PC-3 (cell line): ENCODE data around the gene SOCS6. TPM values are rescaled to one million over a fixed set of nuclear protein-coding genes. Genes with fewer than 3 reads are reported as not detected.

Source experiments
- ATAC-seq: fragments of 200-7000 bp; cut with Tn5 transposase; 2 replicates; pipeline ENCODE4 v1.9.1; 2020; ENCODE audit warnings: mild to moderate bottlenecking, moderate library complexity
- BruUV-seq: library from RNA; stranded (reverse); fragments of 400-500 nt; replicated peaks from 2 replicates; lab custom pipeline; 2021; lab: Mats Ljungman, UMichigan
- CTCF ChIA-PET: fragments of 300-600 bp; sonication (Branson Sonifier 250); formaldehyde crosslinking; loops from one replicate; lab custom pipeline; 2022; ENCODE audit warnings: antibody characterized with exemption; lab: Charles Lee
- POLR2A ChIA-PET: fragments of 300-600 bp; sonication (Branson Sonifier 250); formaldehyde crosslinking; loops from one replicate; lab custom pipeline; 2022; ENCODE audit warnings: antibody characterized with exemption; ENCODE audit not compliant: unreplicated experiment; lab: Charles Lee
- DNase-seq: peaks from one replicate; pipeline ENCODE4 v3.0.0-alpha.2; 2015
- H2AFZ ChIP-seq: fragments of 300-600 bp; sonication (generic); 2 replicates; pipeline ENCODE4 v1.6.0; 2016; ENCODE audit warnings: antibody characterized with exemption, low read length
- H3F3A ChIP-seq: fragments of 300-600 bp; sonication (generic); one replicate; pipeline ENCODE4 v1.6.0; 2017; ENCODE audit warnings: antibody characterized with exemption, low read length, control low read depth, mild to moderate bottlenecking; ENCODE audit not compliant: unreplicated experiment
- H3K27ac ChIP-seq: fragments of 300-600 bp; sonication (generic); 2 replicates; pipeline ENCODE4 v1.5.1; 2016; ENCODE audit warnings: mild to moderate bottlenecking, low read length
- H3K27me3 ChIP-seq: fragments of 300-600 bp; sonication (generic); 2 replicates; pipeline ENCODE4 v1.6.1; 2016; ENCODE audit warnings: low read length, mixed read lengths
- H3K36me3 ChIP-seq: fragments of 300-600 bp; sonication (generic); 2 replicates; pipeline ENCODE4 v1.6.1; 2016; ENCODE audit warnings: low read depth, mixed run types, low read length, mixed read lengths
- H3K4me1 ChIP-seq: fragments of 300-600 bp; sonication (generic); 2 replicates; pipeline ENCODE4 v1.5.1; 2016; ENCODE audit warnings: low read length; ENCODE audit not compliant: insufficient read depth
- H3K4me2 ChIP-seq: fragments of 300-600 bp; sonication (generic); 2 replicates; pipeline ENCODE4 v1.6.0; 2016; ENCODE audit warnings: low read length
- H3K4me3 ChIP-seq: fragments of 300-600 bp; sonication (generic); 2 replicates; pipeline ENCODE4 v1.5.1; 2016; ENCODE audit warnings: mild to moderate bottlenecking, low read length, mixed read lengths
- H3K79me2 ChIP-seq: fragments of 300-600 bp; sonication (generic); 2 replicates; pipeline ENCODE4 v1.6.1; 2017; ENCODE audit warnings: low read length, mixed read lengths
- H3K9ac ChIP-seq: fragments of 300-600 bp; sonication (generic); 2 replicates; pipeline ENCODE4 v1.6.0; 2016; ENCODE audit warnings: mild to moderate bottlenecking, low read length
- H3K9me2 ChIP-seq: fragments of 300-600 bp; sonication (generic); replicated peaks from 2 replicates; pipeline ENCODE4 v1.6.1; 2016; ENCODE audit warnings: mixed run types, low read length, mixed read lengths
- H3K9me3 ChIP-seq: fragments of 300-600 bp; sonication (generic); 2 replicates; pipeline ENCODE4 v1.6.1; 2016; ENCODE audit warnings: low read length, mixed read lengths
- H4K20me1 ChIP-seq: fragments of 300-600 bp; sonication (generic); 2 replicates; pipeline ENCODE4 v1.6.1; 2016; ENCODE audit warnings: low read length, mixed read lengths
- CTCF ChIP-seq: fragments of 300-600 bp; sonication (generic); conservative IDR thresholded peaks from 2 replicates; pipeline ENCODE4 v1.5.1; 2017; ENCODE audit warnings: antibody characterized with exemption, low read depth, mild to moderate bottlenecking, low read length
- EZH2 ChIP-seq: fragments of 300-600 bp; sonication (generic); IDR thresholded peaks from one replicate; pipeline ENCODE4 v1.6.1; 2017; ENCODE audit warnings: antibody characterized with exemption, mild to moderate bottlenecking, low read length; ENCODE audit not compliant: unreplicated experiment
- EZH2phosphoT487 ChIP-seq: fragments of 300-600 bp; sonication (generic); IDR thresholded peaks from 2 replicates; pipeline ENCODE4 v1.6.1; 2018; ENCODE audit warnings: mild to moderate bottlenecking, antibody characterized with exemption, low read length, borderline replicate concordance
- intact Hi-C: fragments of 100-400 bp; cut with micrococcal nuclease; formaldehyde crosslinking; loops from 2 replicates; pipeline ENCODE4 v1.9.0; 2023
- total RNA-seq: library from RNA; depleted of rRNA; stranded (reverse); fragments of >200 nt; gene quantifications from 2 replicates; pipeline ENCODE4 v1.2.3, GENCODE V29; 2014

SOCS6 gene
- total RNA-seq, 1 experiment from 2014 or later, result 17.9 TPM

GRCh38 chr18:70334728-70335329, 46.0 kb downstream of the SOCS6 start:
- ChIA-PET POLR2A (no interaction called here), CTCF (no interaction called here)
- Histone ChIP-seq H3K4me1 (peaks cover 50% of the 10 kb centered on the region), H3K79me2 (no peaks in the 10 kb centered on the region), H3K27me3 (no peaks in the 10 kb centered on the region), H2AFZ (no peak overlapping the region), H3F3A (no peaks in the 10 kb centered on the region), H4K20me1 (no peaks in the 10 kb centered on the region), H3K9ac (no peak overlapping the region), H3K9me3 (peaks cover 4% of the 10 kb centered on the region; the same call in 1 of the 2 replicates), H3K27ac (peak overlapping the region; percentile 78), H3K9me2 (no peaks in the 10 kb centered on the region), H3K4me3 (no peak overlapping the region; the same call in 1 of the 2 replicates), H3K4me2 (no peak overlapping the region), H3K36me3 (peaks cover 41% of the 10 kb centered on the region)
- ATAC-seq, result 0 out of 2 replicates have a peak, but pooled peaks have one; percentile 9
- intact Hi-C loops, result loop anchor here (5.0 kb wide), 1 partner anchor 43 kb away; no protein-coding TSS in a partner anchor
- DNase-seq, result peak; percentile 44
- BruUV-seq, result no TSS peak
- TF ChIP-seq CTCF (no peak), EZH2phosphoT487 (no peak), EZH2 (no peak)

GRCh38 chr18:70335892-70336726, 47.3 kb downstream of the SOCS6 start:
- H3K27ac ChIP-seq, result peak overlapping the region; percentile 78
- peak overlapping the region; percentile 20; the same call in 1 of the 2 replicates for H3K9ac ChIP-seq
- peak overlapping the region; percentile 14 for H3K4me2 ChIP-seq
- no peak overlapping the region for H2AFZ ChIP-seq
- CTCF ChIA-PET, result no interaction called here
- H4K20me1 ChIP-seq, result no peaks in the 10 kb centered on the region
- POLR2A ChIA-PET, result no interaction called here
- peaks cover 45% of the 10 kb centered on the region for H3K36me3 ChIP-seq
- ATAC-seq (no peak), DNase-seq (no peak)
- H3F3A ChIP-seq, result no peaks in the 10 kb centered on the region
- H3K4me3 ChIP-seq, result no peak overlapping the region
- no peaks in the 10 kb centered on the region for H3K79me2 ChIP-seq
- intact Hi-C loops, result no loop called here
- no TSS peak for BruUV-seq
- H3K27me3 ChIP-seq, result no peaks in the 10 kb centered on the region
- H3K9me3 ChIP-seq, result peaks cover 4% of the 10 kb centered on the region; the same call in 1 of the 2 replicates
- TF ChIP-seq EZH2 (no peak), EZH2phosphoT487 (no peak), CTCF (no peak)
- H3K4me1 ChIP-seq, result peaks cover 50% of the 10 kb centered on the region
- no peaks in the 10 kb centered on the region for H3K9me2 ChIP-seq
